TTC549 (cell line): ENCODE results near the gene ASB3.
A peak's percentile ranks its signal among the peaks of the same experiment; 100 is the strongest.
"Not testable (repeated sequence)": the region's sequence is repeated elsewhere in the genome, so short reads cannot be mapped to it uniquely, and the experiment has no call there.

Experiments used
- FAIRE-seq: peaks from 2 replicates; lab custom pipeline; 2012; peaks lifted over from hg19 to GRCh38; lab: Jason Lieb, UNC

Gene ASB3

GRCh38 chr2:53785366-53785765, 1.4 kb downstream of the ASB3 start:
- FAIRE-seq: no peak

GRCh38 chr2:53784436-53784835, 2.3 kb downstream of the ASB3 start:
- FAIRE-seq: no peak

GRCh38 chr2:53782676-53783075, 4.1 kb downstream of the ASB3 start:
- no peak for FAIRE-seq

GRCh38 chr2:53780056-53780455, 6.7 kb downstream of the ASB3 start:
- FAIRE-seq: no peak

GRCh38 chr2:53778536-53779162, 8.1 kb downstream of the ASB3 start:
- FAIRE-seq: no peak

- FAIRE-seq: no peak
Measured at GRCh38 chr2:53777134-53777533, 9.6 kb downstream of the ASB3 start.

GRCh38 chr2:53770264-53770663, 16.5 kb downstream of the ASB3 start:
- no peak for FAIRE-seq

GRCh38 chr2:53769318-53769945, 17.3 kb downstream of the ASB3 start:
- no peak for FAIRE-seq

- FAIRE-seq: no peak
Measured at GRCh38 chr2:53768242-53768542, 18.6 kb downstream of the ASB3 start.

GRCh38 chr2:53767405-53768241, 19.1 kb downstream of the ASB3 start, which contains the start of gene CHAC2:
CHAC2 (plus strand) TSS chr2:53767804; CDS start chr2:53767887, 83 bp downstream.
- no peak for FAIRE-seq

- no peak for FAIRE-seq
Measured at GRCh38 chr2:53765767-53766166, 21.0 kb downstream of the ASB3 start.

- FAIRE-seq: not testable (repeated sequence)
Measured at GRCh38 chr2:53757206-53757605, 29.5 kb downstream of the ASB3 start.

GRCh38 chr2:53756644-53757043, 30.1 kb downstream of the ASB3 start:
- FAIRE-seq: no peak

GRCh38 chr2:53755121-53755520, 31.6 kb downstream of the ASB3 start:
- FAIRE-seq: no peak

GRCh38 chr2:53753041-53753440, 33.7 kb downstream of the ASB3 start:
- no peak for FAIRE-seq

GRCh38 chr2:53752385-53752784, 34.4 kb downstream of the ASB3 start:
- FAIRE-seq: no peak

- no peak for FAIRE-seq
Measured at GRCh38 chr2:53751728-53752127, 35.0 kb downstream of the ASB3 start.

GRCh38 chr2:53750041-53750768, 36.5 kb downstream of the ASB3 start:
- FAIRE-seq: no peak

- peak; percentile 48 for FAIRE-seq
Measured at GRCh38 chr2:53744395-53745065, 42.2 kb downstream of the ASB3 start.

- peak; percentile 93 for FAIRE-seq
Measured at GRCh38 chr2:53740170-53740569, 46.6 kb downstream of the ASB3 start.

- FAIRE-seq: no peak
Measured at GRCh38 chr2:53739032-53739431, 47.7 kb downstream of the ASB3 start.

GRCh38 chr2:53737091-53737490, 49.7 kb downstream of the ASB3 start:
- FAIRE-seq: no peak
